ENCODE data around the gene PSMC3. TPM values are rescaled to one million over a fixed set of nuclear protein-coding genes. Genes with fewer than 3 reads are reported as not detected.

Gene PSMC3
- total and polyA plus RNA-seq, 7 experiments from 2014 or later: 42.2 to 149 (median 59.2) TPM

GRCh38 chr11:47407746-47408590 is 18.3 kb downstream of the PSMC3 start, which contains the start of gene SLC39A13:
TSS of gene SLC39A13 (plus strand) at chr11:47408590. CDS start at chr11:47410095, 1,505 bp downstream.
- H3K36me3 ChIP-seq (ENCODE audit: control insufficient read depth in 2 of 3, insufficient read depth in 3 of 3, low read length in 3 of 3): peaks cover 0 to 10% (median 0%) of the 10 kb centered on the region in 3 experiments
- DNase-seq: peak; percentile 80 to 99 (median 88)
- intact Hi-C loops (cut with micrococcal nuclease): loop anchor here (1.0 to 10.0 kb wide), 12 partner anchors 14 to 472 kb away; partner anchors contain the start of genes CSTPP1 (in 2 of the 2), DDB2 (in 2 of the 2), PSMC3 (in 2 of the 2) and ACP2 (in 1 of the 2)
- H3K27me3 ChIP-seq (ENCODE audit: control insufficient read depth in 2 of 2, insufficient read depth in 2 of 2, low read length in 2 of 2): no peaks in the 10 kb centered on the region
- peaks cover 8 to 13% of the 10 kb centered on the region in 2 donors for H3K4me1 ChIP-seq (ENCODE audit: control insufficient read depth in 2 of 2, insufficient read depth in 2 of 2, low read length in 2 of 2)
- no peaks in the 10 kb centered on the region for H3K9me3 ChIP-seq (ENCODE audit: control insufficient read depth in 2 of 3, low read length in 3 of 3)
- POLR2A ChIA-PET: interaction anchor here (1.1 to 4.3 kb wide), 10 partner anchors 8 to 159 kb away, joined by 3 to 40 read pairs (median 8); partner anchors contain the start of genes ACP2 and MADD
- Mint-ChIP-seq H3K4me3 (peak within 1 kb of the TSS; percentile 87 to 99 (median 91)), H3K36me3 (no peaks in the 10 kb centered on the region), H3K9me3 (no peaks in the 10 kb centered on the region), H3K4me1 (peaks cover 4 to 23% (median 21%) of the 10 kb centered on the region in 7 donors), H3K27me3 (no peaks in the 10 kb centered on the region), H3K27ac (peak within 1 kb of the TSS; percentile 90 to 98 (median 94))
- peak; percentile 91 for ATAC-seq
- peak within 1 kb of the TSS; percentile 83 for H3K27ac ChIP-seq (ENCODE audit: low read depth, low read length)
- CTCF ChIA-PET: interaction anchor here (1.0 to 8.3 kb wide), 5 partner anchors 15 to 137 kb away, joined by 3 to 140 read pairs (median 4); partner anchors contain the start of gene SPI1
- H3K4me3 ChIP-seq (ENCODE audit: low read length): peak within 1 kb of the TSS; percentile 71

- H3K27ac Mint-ChIP-seq: peak overlapping the region; percentile 84 to 98 (median 92)
- POLR2A ChIA-PET: interaction anchor here (0.8 to 4.3 kb wide), 7 partner anchors 10 to 33 kb away, joined by 3 to 40 read pairs (median 7); partner anchors contain the start of gene SPI1
- ATAC-seq (no peak), DNase-seq (no peak)
- Histone ChIP-seq H3K9me3 (ENCODE audit: control insufficient read depth in 2 of 3, low read length in 3 of 3) (no peaks in the 10 kb centered on the region), H3K4me3 (ENCODE audit: low read length) (peak overlapping the region; percentile 57), H3K27ac (ENCODE audit: low read depth, low read length) (peak overlapping the region; percentile 82), H3K36me3 (ENCODE audit: control insufficient read depth in 2 of 3, insufficient read depth in 3 of 3, low read length in 3 of 3) (peaks cover 0 to 10% (median 0%) of the 10 kb centered on the region in 3 experiments), H3K27me3 (ENCODE audit: control insufficient read depth in 2 of 2, insufficient read depth in 2 of 2, low read length in 2 of 2) (no peaks in the 10 kb centered on the region), H3K4me1 (ENCODE audit: control insufficient read depth in 2 of 2, insufficient read depth in 2 of 2, low read length in 2 of 2) (peaks cover 8 to 13% of the 10 kb centered on the region in 2 donors)
- CTCF ChIA-PET: interaction anchor here (1.0 to 8.3 kb wide), 4 partner anchors 14 to 136 kb away, joined by 3 to 140 read pairs (median 5); partner anchors contain the start of gene SPI1
- peak overlapping the region; percentile 82 to 97 (median 88) for H3K4me3 Mint-ChIP-seq
- intact Hi-C loops (cut with micrococcal nuclease): loop anchor here in 1 of 2 donors (5.0 to 10.0 kb wide), 2 partner anchors 192 to 230 kb away; partner anchors contain the start of genes ARFGAP2 and DDB2
- no peaks in the 10 kb centered on the region for H3K27me3 Mint-ChIP-seq
- H3K36me3 Mint-ChIP-seq: no peaks in the 10 kb centered on the region
- peaks cover 4 to 23% (median 21%) of the 10 kb centered on the region in 7 donors for H3K4me1 Mint-ChIP-seq
- H3K9me3 Mint-ChIP-seq: no peaks in the 10 kb centered on the region
These were observed 19.1 kb downstream of the PSMC3 start for GRCh38 chr11:47406896-47407745.

GRCh38 chr11:47403571-47403970 is 22.7 kb downstream of the PSMC3 start:
- ATAC-seq (no peak), DNase-seq (no peak)
- H3K27ac Mint-ChIP-seq: no peak overlapping the region
- H3K9me3 Mint-ChIP-seq: no peaks in the 10 kb centered on the region
- Histone ChIP-seq H3K36me3 (ENCODE audit: control insufficient read depth in 2 of 3, insufficient read depth in 3 of 3, low read length in 3 of 3) (no peaks in the 10 kb centered on the region), H3K27ac (ENCODE audit: low read depth, low read length) (no peak overlapping the region), H3K27me3 (ENCODE audit: control insufficient read depth in 2 of 2, insufficient read depth in 2 of 2, low read length in 2 of 2) (no peaks in the 10 kb centered on the region), H3K9me3 (ENCODE audit: control insufficient read depth in 2 of 3, low read length in 3 of 3) (no peaks in the 10 kb centered on the region), H3K4me1 (ENCODE audit: control insufficient read depth in 2 of 2, insufficient read depth in 2 of 2, low read length in 2 of 2) (peaks cover 10 to 12% of the 10 kb centered on the region in 2 donors), H3K4me3 (ENCODE audit: low read length) (no peak overlapping the region)
- POLR2A ChIA-PET: interaction anchor here (0.7 to 3.6 kb wide), 7 partner anchors 11 to 471 kb away, joined by 3 to 41 read pairs (median 3); partner anchors contain the start of gene PSMC3
- intact Hi-C loops (cut with micrococcal nuclease): loop anchor here in 1 of 2 donors (10.0 kb wide), 1 partner anchor 189 kb away; the partner anchor contains the start of gene DDB2
- peaks cover 12 to 33% (median 26%) of the 10 kb centered on the region in 7 donors for H3K4me1 Mint-ChIP-seq
- H3K36me3 Mint-ChIP-seq: no peaks in the 10 kb centered on the region
- H3K4me3 Mint-ChIP-seq: no peak overlapping the region
- no peaks in the 10 kb centered on the region for H3K27me3 Mint-ChIP-seq
- CTCF ChIA-PET: interaction anchor here (1.1 to 1.7 kb wide), 3 partner anchors 8 to 32 kb away, joined by 3 to 6 read pairs (median 4); no protein-coding TSS in a partner anchor

GRCh38 chr11:47403135-47403534 is 23.1 kb downstream of the PSMC3 start:
- ChIA-PET POLR2A (interaction anchor here (0.7 to 3.6 kb wide), 6 partner anchors 11 to 447 kb away, joined by 3 to 41 read pairs (median 3); partner anchors contain the start of gene PSMC3), CTCF (interaction anchor here (1.1 to 1.7 kb wide), 3 partner anchors 9 to 31 kb away, joined by 3 to 6 read pairs (median 4); no protein-coding TSS in a partner anchor)
- H3K36me3 Mint-ChIP-seq: no peaks in the 10 kb centered on the region
- ATAC-seq (no peak), DNase-seq (no peak)
- H3K4me1 ChIP-seq (ENCODE audit: control insufficient read depth in 2 of 2, insufficient read depth in 2 of 2, low read length in 2 of 2): peaks cover 10 to 12% of the 10 kb centered on the region in 2 donors
- no peak overlapping the region for H3K27ac ChIP-seq (ENCODE audit: low read depth, low read length)
- no peaks in the 10 kb centered on the region for H3K27me3 ChIP-seq (ENCODE audit: control insufficient read depth in 2 of 2, insufficient read depth in 2 of 2, low read length in 2 of 2)
- H3K36me3 ChIP-seq (ENCODE audit: control insufficient read depth in 2 of 3, insufficient read depth in 3 of 3, low read length in 3 of 3): no peaks in the 10 kb centered on the region
- H3K4me1 Mint-ChIP-seq: peaks cover 16 to 37% (median 28%) of the 10 kb centered on the region in 7 donors
- H3K9me3 Mint-ChIP-seq: no peaks in the 10 kb centered on the region
- no peak overlapping the region for H3K4me3 ChIP-seq (ENCODE audit: low read length)
- intact Hi-C loops (cut with micrococcal nuclease): loop anchor here in 1 of 2 donors (10.0 kb wide), 1 partner anchor 188 kb away; the partner anchor contains the start of gene DDB2
- no peak overlapping the region for H3K4me3 Mint-ChIP-seq
- peak overlapping the region in 3 of 9 donors; percentile 28 to 78 (median 45) for H3K27ac Mint-ChIP-seq
- no peaks in the 10 kb centered on the region for H3K27me3 Mint-ChIP-seq
- no peaks in the 10 kb centered on the region for H3K9me3 ChIP-seq (ENCODE audit: control insufficient read depth in 2 of 3, low read length in 3 of 3)

GRCh38 chr11:47400768-47401279 is 25.4 kb downstream of the PSMC3 start:
- peaks cover 3 to 11% of the 10 kb centered on the region in 2 donors for H3K4me1 ChIP-seq (ENCODE audit: control insufficient read depth in 2 of 2, insufficient read depth in 2 of 2, low read length in 2 of 2)
- ChIA-PET CTCF (interaction anchor here (1.5 to 3.0 kb wide), 2 partner anchors 9 to 28 kb away, joined by 4 to 31 read pairs; no protein-coding TSS in a partner anchor), POLR2A (interaction anchor here (0.6 to 4.0 kb wide), 7 partner anchors 9 to 155 kb away, joined by 3 to 25 read pairs (median 6); partner anchors contain the start of genes PSMC3 and SLC39A13)
- Mint-ChIP-seq H3K4me1 (peaks cover 12 to 37% (median 24%) of the 10 kb centered on the region in 7 donors), H3K4me3 (peak overlapping the region; percentile 78 to 94 (median 90)), H3K27me3 (no peaks in the 10 kb centered on the region), H3K27ac (peak overlapping the region; percentile 77 to 97 (median 91)), H3K36me3 (no peaks in the 10 kb centered on the region), H3K9me3 (no peaks in the 10 kb centered on the region)
- peak overlapping the region; percentile 82 for H3K27ac ChIP-seq (ENCODE audit: low read depth, low read length)
- no peaks in the 10 kb centered on the region for H3K9me3 ChIP-seq (ENCODE audit: control insufficient read depth in 2 of 3, low read length in 3 of 3)
- ATAC-seq (peak; percentile 62), DNase-seq (no peak)
- intact Hi-C loops (cut with micrococcal nuclease): loop anchor here in 1 of 2 donors (10.0 kb wide), 1 partner anchor 186 kb away; the partner anchor contains the start of gene DDB2
- H3K4me3 ChIP-seq (ENCODE audit: low read length): peak overlapping the region; percentile 57
- no peaks in the 10 kb centered on the region for H3K36me3 ChIP-seq (ENCODE audit: control insufficient read depth in 2 of 3, insufficient read depth in 3 of 3, low read length in 3 of 3)
- no peaks in the 10 kb centered on the region for H3K27me3 ChIP-seq (ENCODE audit: control insufficient read depth in 2 of 2, insufficient read depth in 2 of 2, low read length in 2 of 2)
